H9 (cell line): ENCODE data around the gene PRR13. TPM values are rescaled to one million over a fixed set of nuclear protein-coding genes. Genes with fewer than 3 reads are reported as not detected.

ENCODE experiments used
- DNase-seq: peaks from one replicate; pipeline ENCODE4 v3.0.0-alpha.2; 2017
- H2AFZ ChIP-seq: one replicate; pipeline ENCODE4 v1.6.1; 2013; ENCODE audit warnings: mild to moderate bottlenecking, low read length, control low read depth, moderate library complexity
- H2AK5ac ChIP-seq: 2 replicates; pipeline ENCODE4 v1.6.1; 2013; ENCODE audit warnings: low read length, control low read depth, mixed read lengths; ENCODE audit not compliant: insufficient read length
- H2BK120ac ChIP-seq: one replicate; pipeline ENCODE4 v1.6.1; 2013; ENCODE audit warnings: low read depth, mild to moderate bottlenecking, low read length, control low read depth, inconsistent platforms; ENCODE audit not compliant: poor library complexity, severe bottlenecking
- H2BK12ac ChIP-seq: 2 replicates; pipeline ENCODE4 v1.6.1; 2013; ENCODE audit warnings: low read length, control low read depth, mixed read lengths, low read depth; ENCODE audit not compliant: insufficient read length
- H2BK15ac ChIP-seq: 2 replicates; pipeline ENCODE4 v1.6.1; 2013; ENCODE audit warnings: low read depth, low read length, control low read depth
- H2BK20ac ChIP-seq: one replicate; pipeline ENCODE4 v1.6.1; 2013; ENCODE audit warnings: low read depth, mild to moderate bottlenecking, low read length, control low read depth, inconsistent platforms; ENCODE audit not compliant: poor library complexity, severe bottlenecking
- H2BK5ac ChIP-seq: 2 replicates; pipeline ENCODE4 v1.6.1; 2013; ENCODE audit warnings: low read length, control low read depth, mixed read lengths; ENCODE audit not compliant: insufficient read length
- H3K14ac ChIP-seq: 2 replicates; pipeline ENCODE4 v1.6.1; 2013; ENCODE audit warnings: low read length, control low read depth; ENCODE audit not compliant: insufficient read depth
- H3K18ac ChIP-seq: 2 replicates; pipeline ENCODE4 v1.6.1; 2013; ENCODE audit warnings: low read depth, mild to moderate bottlenecking, mixed read lengths, low read length, control low read depth; ENCODE audit not compliant: insufficient read length
- H3K23ac ChIP-seq: 2 replicates; pipeline ENCODE4 v1.6.1; 2013; ENCODE audit warnings: low read length, control low read depth, mixed read lengths, low read depth; ENCODE audit not compliant: insufficient read length
- H3K23me2 ChIP-seq: 2 replicates; pipeline ENCODE4 v1.6.1; 2013; ENCODE audit warnings: low read depth, mild to moderate bottlenecking, mixed read lengths, low read length, control low read depth; ENCODE audit not compliant: insufficient read length, poor library complexity, severe bottlenecking
- H3K27ac ChIP-seq: 2 replicates; pipeline ENCODE4 v1.5.1; 2013; ENCODE audit warnings: low read length, control low read depth, mixed read lengths, low read depth; ENCODE audit not compliant: insufficient read length
- H3K27me3 ChIP-seq: 2 replicates; pipeline ENCODE4 v1.6.1; 2013; ENCODE audit warnings: low read length, control low read depth, inconsistent platforms; ENCODE audit not compliant: insufficient read depth
- H3K4ac ChIP-seq: 2 replicates; pipeline ENCODE4 v1.6.1; 2013; ENCODE audit warnings: low read depth, mild to moderate bottlenecking, control low read depth, inconsistent platforms, low read length, moderate library complexity
- H3K4me1 ChIP-seq: 2 replicates; pipeline ENCODE4 v1.6.1; 2013; ENCODE audit warnings: low read length, control low read depth, inconsistent platforms; ENCODE audit not compliant: insufficient read depth
- H3K4me2 ChIP-seq: 2 replicates; pipeline ENCODE4 v1.6.1; 2013; ENCODE audit warnings: low read length, control low read depth, mixed read lengths; ENCODE audit not compliant: insufficient read length, insufficient read depth
- H3K56ac ChIP-seq: 2 replicates; pipeline ENCODE4 v1.6.1; 2013; ENCODE audit warnings: low read depth, mild to moderate bottlenecking, mixed read lengths, low read length, control low read depth; ENCODE audit not compliant: insufficient read length
- H3K79me1 ChIP-seq: 2 replicates; pipeline ENCODE4 v1.6.1; 2013; ENCODE audit warnings: low read depth, mild to moderate bottlenecking, moderate library complexity, low read length, control low read depth, inconsistent platforms; ENCODE audit not compliant: insufficient read depth, poor library complexity, severe bottlenecking
- H3K79me2 ChIP-seq: 2 replicates; pipeline ENCODE4 v1.6.1; 2013; ENCODE audit warnings: low read length, control low read depth, inconsistent platforms; ENCODE audit not compliant: insufficient read depth
- H3K9ac ChIP-seq: 2 replicates; pipeline ENCODE4 v1.6.1; 2013; ENCODE audit warnings: low read length, control low read depth, mixed read lengths; ENCODE audit not compliant: insufficient read length; ENCODE audit errors: extremely low read depth
- H3K9me3 ChIP-seq: one replicate; pipeline ENCODE4 v1.6.1; 2013; ENCODE audit warnings: low read depth, low read length, inconsistent platforms; ENCODE audit not compliant: control insufficient read depth
- H3T11ph ChIP-seq: one replicate; pipeline ENCODE4 v1.6.1; 2013; ENCODE audit warnings: mild to moderate bottlenecking, low read length, control low read depth, inconsistent platforms
- H4K20me1 ChIP-seq: one replicate; pipeline ENCODE4 v1.6.1; 2013; ENCODE audit not compliant: control insufficient read depth, insufficient read length, insufficient read depth
- H4K5ac ChIP-seq: 2 replicates; pipeline ENCODE4 v1.6.1; 2013; ENCODE audit warnings: low read depth, mild to moderate bottlenecking, mixed read lengths, low read length, control low read depth; ENCODE audit not compliant: insufficient read length
- H4K8ac ChIP-seq: replicated peaks from 2 replicates; pipeline ENCODE4 v1.6.1; 2013; ENCODE audit warnings: low read length, control low read depth, mixed read lengths, low read depth; ENCODE audit not compliant: insufficient read length
- H4K91ac ChIP-seq: 2 replicates; pipeline ENCODE4 v1.6.1; 2013; ENCODE audit warnings: low read depth, mild to moderate bottlenecking, moderate library complexity, mixed read lengths, low read length, control low read depth; ENCODE audit not compliant: insufficient read length
- H3K27ac Mint-ChIP-seq, 3 experiments: 2 replicates in 2 of 3; 3 replicates in 1 of 3; pipeline ENCODE4 v1.8.0; 2020 to 2021; ENCODE audit warnings: mixed read lengths in 3 of 3, mild to moderate bottlenecking in 1 of 3, moderate library complexity in 1 of 3
- H3K27me3 Mint-ChIP-seq: 2 replicates; pipeline ENCODE4 v1.8.0; 2021; ENCODE audit warnings: low read depth, mild to moderate bottlenecking, moderate library complexity, mixed read lengths
- H3K36me3 Mint-ChIP-seq, 3 experiments: 2 replicates in 2 of 3; 3 replicates in 1 of 3; pipeline ENCODE4 v1.8.0; 2020 to 2021; ENCODE audit warnings: low read depth in 3 of 3, mixed read lengths in 3 of 3; ENCODE audit not compliant: insufficient read depth in 1 of 3
- H3K4me1 Mint-ChIP-seq, 2 experiments: 2 replicates each; pipeline ENCODE4 v1.8.0; 2020; ENCODE audit warnings: mixed read lengths in 2 of 2
- H3K4me3 Mint-ChIP-seq, 2 experiments: 2 replicates in 1 of 2; 3 replicates in 1 of 2; pipeline ENCODE4 v1.8.0; 2020 to 2021; ENCODE audit warnings: mild to moderate bottlenecking in 2 of 2, mixed read lengths in 2 of 2, moderate library complexity in 1 of 2
- H3K9me3 Mint-ChIP-seq, 2 experiments: 2 replicates in 1 of 2; 3 replicates in 1 of 2; pipeline ENCODE4 v1.8.0; 2020; ENCODE audit warnings: mild to moderate bottlenecking in 2 of 2, mixed read lengths in 2 of 2, moderate library complexity in 1 of 2
- WGBS: extraction: QIAGEN DNeasy Blood & Tissue Kit; methylation state at CpG from one replicate; pipeline ENCODE4 v1.1.7; 2013; ENCODE audit warnings: missing lambda C conversion rate, low lambda C conversion rate, mixed read lengths; ENCODE audit not compliant: insufficient read length; ENCODE audit errors: extremely low coverage; 5-methylcytosine and 5-hydroxymethylcytosine counted together
- total RNA-seq: library from RNA; stranded (reverse); gene quantifications from 2 replicates; pipeline ENCODE4 v1.2.1, GENCODE V29; 2021
- TF ChIP-seq, protein P1 (sequence below): fragments of 200-600 bp; sonication (generic); conservative IDR thresholded peaks from 3 replicates; pipeline ENCODE4 v1.8.0; 2021; ENCODE audit warnings: antibody characterized with exemption, mild to moderate bottlenecking

Gene PRR13
- total RNA-seq, 1 experiment from 2014 or later = 147 TPM

DNA sequence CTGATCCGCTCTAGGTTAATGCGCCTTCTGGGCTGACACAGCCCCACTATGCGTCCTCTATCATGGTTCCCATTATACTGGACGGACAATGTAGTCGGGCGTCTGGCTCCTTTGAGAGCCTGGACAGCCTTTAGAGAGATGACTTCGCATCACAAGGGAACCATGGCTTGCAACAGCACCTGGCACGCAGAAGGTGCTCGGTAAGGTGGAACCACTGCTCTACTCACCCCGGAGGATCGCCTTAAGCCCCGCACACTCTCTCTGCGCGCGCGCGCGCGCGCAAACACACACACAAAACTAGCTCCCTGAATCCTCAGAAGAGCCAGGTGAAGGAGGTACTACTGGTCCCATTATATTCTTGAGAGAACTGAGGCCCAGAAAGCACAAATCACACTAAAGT is 50.7 kb downstream of the PRR13 start:
- Mint-ChIP-seq H3K36me3 (peaks cover 1 to 7% (median 3%) of the 10 kb centered on the region in 3 experiments; a peak in 3 of 7 replicates), H3K27me3 (no peaks in the 10 kb centered on the region; the same call in none of the 2 replicates), H3K4me1 (peaks cover 40 to 45% of the 10 kb centered on the region in 2 experiments), H3K9me3 (no peaks in the 10 kb centered on the region), H3K4me3 (peak overlapping the region; percentile 72 to 93), H3K27ac (peak overlapping the region; percentile 85 to 90 (median 88))
- Histone ChIP-seq H3T11ph (no peak overlapping the region), H3K9me3 (no peaks in the 10 kb centered on the region), H3K79me2 (no peaks in the 10 kb centered on the region), H2BK5ac (no peak overlapping the region), H3K18ac (no peak overlapping the region), H4K8ac (no peak overlapping the region), H3K23me2 (peaks cover 10% of the 10 kb centered on the region), H3K27ac (no peak overlapping the region), H3K27me3 (no peaks in the 10 kb centered on the region), H2BK120ac (no peak overlapping the region), H4K91ac (no peak overlapping the region), H3K9ac (no peak overlapping the region), H2BK12ac (no peak overlapping the region), H2BK15ac (no peak overlapping the region), H3K4ac (no peak overlapping the region), H2AFZ (no peak overlapping the region), H3K23ac (no peak overlapping the region), H3K4me2 (peak overlapping the region; percentile 74), H2AK5ac (no peak overlapping the region), H3K4me1 (no peaks in the 10 kb centered on the region), H3K14ac (0 out of 2 replicates have a peak overlapping the region, but pooled peaks have one; percentile 44), H3K79me1 (no peaks in the 10 kb centered on the region), H4K5ac (no peak overlapping the region), H3K56ac (no peak overlapping the region), H2BK20ac (no peak overlapping the region), H4K20me1 (peaks cover 2% of the 10 kb centered on the region)
- WGBS = no CpG with 5 or more reads among the region's 20 CpGs
- no peak for DNase-seq
- TF ChIP-seq, protein P1, sequence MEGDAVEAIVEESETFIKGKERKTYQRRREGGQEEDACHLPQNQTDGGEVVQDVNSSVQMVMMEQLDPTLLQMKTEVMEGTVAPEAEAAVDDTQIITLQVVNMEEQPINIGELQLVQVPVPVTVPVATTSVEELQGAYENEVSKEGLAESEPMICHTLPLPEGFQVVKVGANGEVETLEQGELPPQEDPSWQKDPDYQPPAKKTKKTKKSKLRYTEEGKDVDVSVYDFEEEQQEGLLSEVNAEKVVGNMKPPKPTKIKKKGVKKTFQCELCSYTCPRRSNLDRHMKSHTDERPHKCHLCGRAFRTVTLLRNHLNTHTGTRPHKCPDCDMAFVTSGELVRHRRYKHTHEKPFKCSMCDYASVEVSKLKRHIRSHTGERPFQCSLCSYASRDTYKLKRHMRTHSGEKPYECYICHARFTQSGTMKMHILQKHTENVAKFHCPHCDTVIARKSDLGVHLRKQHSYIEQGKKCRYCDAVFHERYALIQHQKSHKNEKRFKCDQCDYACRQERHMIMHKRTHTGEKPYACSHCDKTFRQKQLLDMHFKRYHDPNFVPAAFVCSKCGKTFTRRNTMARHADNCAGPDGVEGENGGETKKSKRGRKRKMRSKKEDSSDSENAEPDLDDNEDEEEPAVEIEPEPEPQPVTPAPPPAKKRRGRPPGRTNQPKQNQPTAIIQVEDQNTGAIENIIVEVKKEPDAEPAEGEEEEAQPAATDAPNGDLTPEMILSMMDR = no peak
